ENCODE results near the gene FOXP1. TPM values are rescaled to one million over a fixed set of nuclear protein-coding genes. Genes with fewer than 3 reads are reported as not detected.

FOXP1 gene
- total RNA-seq, 1 donor: 195 TPM

DNA sequence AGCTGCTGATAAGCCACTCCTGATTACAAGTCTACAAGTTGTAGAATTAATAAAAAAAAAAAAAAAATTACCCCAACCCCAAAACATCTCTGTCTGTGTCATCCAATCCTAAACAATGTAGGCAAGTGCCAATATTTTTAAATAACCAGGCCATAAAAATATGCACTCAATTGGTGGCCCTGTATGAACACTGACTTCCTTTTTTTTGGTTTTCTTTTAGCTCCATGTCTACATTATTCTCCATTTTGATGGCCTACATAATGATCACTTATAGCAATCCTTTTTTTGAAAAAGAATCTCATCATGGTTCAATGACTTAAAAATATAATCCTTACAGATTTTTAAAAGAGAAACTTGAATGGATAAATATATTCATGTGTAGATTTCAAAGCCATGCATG lies 72.1 kb downstream of the FOXP1 start:
- TF ChIP-seq, protein P1, sequence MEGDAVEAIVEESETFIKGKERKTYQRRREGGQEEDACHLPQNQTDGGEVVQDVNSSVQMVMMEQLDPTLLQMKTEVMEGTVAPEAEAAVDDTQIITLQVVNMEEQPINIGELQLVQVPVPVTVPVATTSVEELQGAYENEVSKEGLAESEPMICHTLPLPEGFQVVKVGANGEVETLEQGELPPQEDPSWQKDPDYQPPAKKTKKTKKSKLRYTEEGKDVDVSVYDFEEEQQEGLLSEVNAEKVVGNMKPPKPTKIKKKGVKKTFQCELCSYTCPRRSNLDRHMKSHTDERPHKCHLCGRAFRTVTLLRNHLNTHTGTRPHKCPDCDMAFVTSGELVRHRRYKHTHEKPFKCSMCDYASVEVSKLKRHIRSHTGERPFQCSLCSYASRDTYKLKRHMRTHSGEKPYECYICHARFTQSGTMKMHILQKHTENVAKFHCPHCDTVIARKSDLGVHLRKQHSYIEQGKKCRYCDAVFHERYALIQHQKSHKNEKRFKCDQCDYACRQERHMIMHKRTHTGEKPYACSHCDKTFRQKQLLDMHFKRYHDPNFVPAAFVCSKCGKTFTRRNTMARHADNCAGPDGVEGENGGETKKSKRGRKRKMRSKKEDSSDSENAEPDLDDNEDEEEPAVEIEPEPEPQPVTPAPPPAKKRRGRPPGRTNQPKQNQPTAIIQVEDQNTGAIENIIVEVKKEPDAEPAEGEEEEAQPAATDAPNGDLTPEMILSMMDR (IDR thresholded peaks at IDR 0.05; ENCODE audit: extremely low read depth, low read depth, low read length): no peak
- Histone ChIP-seq H2AFZ (ENCODE audit: low read length) (no peak overlapping the region), H3K9me3 (ENCODE audit: low read depth, low read length) (no peaks in the 10 kb centered on the region), H3K4me3 (ENCODE audit: insufficient read depth, low read length) (no peak overlapping the region), H3K27ac (ENCODE audit: low read depth, low read length) (peak overlapping the region; percentile 84), H3K4me2 (ENCODE audit: insufficient read depth, low read length) (peak overlapping the region; percentile 57), H3K36me3 (ENCODE audit: insufficient read depth, low read length) (no peaks in the 10 kb centered on the region), H3K79me2 (ENCODE audit: insufficient read depth, low read length) (peaks cover 76% of the 10 kb centered on the region), H3K27me3 (ENCODE audit: insufficient read depth, low read length) (no peaks in the 10 kb centered on the region), H3K4me1 (ENCODE audit: insufficient read depth, low read length) (peaks cover 54% of the 10 kb centered on the region), H4K20me1 (ENCODE audit: insufficient read depth, low read length) (no peaks in the 10 kb centered on the region)
- no peak for DNase-seq (ENCODE audit: insufficient read length, low spot score, missing footprints)

DNA sequence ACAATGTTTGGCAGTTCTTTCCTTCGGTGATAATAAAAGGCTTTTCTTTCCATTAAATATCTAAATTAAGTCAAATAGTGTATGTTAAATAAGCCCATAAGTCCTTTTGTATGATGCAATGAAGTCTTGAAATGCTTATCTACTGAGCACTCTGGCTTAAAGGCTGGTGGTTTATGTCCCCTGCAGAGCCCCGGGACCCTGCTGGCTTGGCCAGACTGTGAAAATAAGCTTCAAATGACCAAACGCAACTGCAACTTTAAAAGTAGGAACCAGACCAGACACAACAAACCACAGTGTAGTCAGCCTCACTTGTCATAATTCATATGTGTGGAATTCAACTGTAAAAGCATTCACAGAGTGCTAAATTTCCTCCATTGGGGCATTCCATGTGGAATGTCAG lies 72.5 kb downstream of the FOXP1 start:
- peaks cover 76% of the 10 kb centered on the region for H3K79me2 ChIP-seq (ENCODE audit: insufficient read depth, low read length)
- H2AFZ ChIP-seq (ENCODE audit: low read length): no peak overlapping the region
- peak overlapping the region; percentile 84 for H3K27ac ChIP-seq (ENCODE audit: low read depth, low read length)
- H3K36me3 ChIP-seq (ENCODE audit: insufficient read depth, low read length): no peaks in the 10 kb centered on the region
- TF ChIP-seq, protein P1 (IDR thresholded peaks at IDR 0.05; ENCODE audit: extremely low read depth, low read depth, low read length): no peak
- H3K4me2 ChIP-seq (ENCODE audit: insufficient read depth, low read length): peak overlapping the region; percentile 57
- H3K4me3 ChIP-seq (ENCODE audit: insufficient read depth, low read length): no peak overlapping the region
- H3K4me1 ChIP-seq (ENCODE audit: insufficient read depth, low read length): peaks cover 54% of the 10 kb centered on the region
- no peaks in the 10 kb centered on the region for H3K9me3 ChIP-seq (ENCODE audit: low read depth, low read length)
- DNase-seq (ENCODE audit: insufficient read length, low spot score, missing footprints): peak; percentile 85
- no peaks in the 10 kb centered on the region for H4K20me1 ChIP-seq (ENCODE audit: insufficient read depth, low read length)
- no peaks in the 10 kb centered on the region for H3K27me3 ChIP-seq (ENCODE audit: insufficient read depth, low read length)

DNA sequence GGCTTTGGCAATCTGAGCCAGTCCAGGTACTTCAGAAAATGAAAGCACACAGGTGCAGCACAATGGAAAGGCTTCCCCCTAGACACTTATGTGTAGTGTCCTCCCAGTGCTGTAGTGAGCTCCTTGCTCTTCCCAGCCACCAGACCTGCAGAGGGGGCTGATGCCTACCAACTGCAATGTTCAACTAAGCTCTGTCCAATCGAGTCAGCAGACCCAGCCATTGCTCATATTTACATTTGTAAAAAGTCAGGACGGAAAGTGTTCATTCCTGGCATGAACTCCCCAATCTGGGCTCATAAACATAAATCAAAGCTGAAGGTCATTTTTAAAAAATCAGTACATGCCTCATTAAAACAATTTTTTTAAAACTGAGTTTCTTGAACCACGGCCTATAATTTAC lies 73.0 kb downstream of the FOXP1 start:
- Histone ChIP-seq H3K9me3 (ENCODE audit: low read depth, low read length) (no peaks in the 10 kb centered on the region), H3K79me2 (ENCODE audit: insufficient read depth, low read length) (peaks cover 76% of the 10 kb centered on the region), H3K4me2 (ENCODE audit: insufficient read depth, low read length) (peak overlapping the region; percentile 57), H3K27me3 (ENCODE audit: insufficient read depth, low read length) (no peaks in the 10 kb centered on the region), H3K36me3 (ENCODE audit: insufficient read depth, low read length) (no peaks in the 10 kb centered on the region), H3K4me3 (ENCODE audit: insufficient read depth, low read length) (no peak overlapping the region), H2AFZ (ENCODE audit: low read length) (no peak overlapping the region), H4K20me1 (ENCODE audit: insufficient read depth, low read length) (no peaks in the 10 kb centered on the region), H3K4me1 (ENCODE audit: insufficient read depth, low read length) (peaks cover 54% of the 10 kb centered on the region), H3K27ac (ENCODE audit: low read depth, low read length) (peak overlapping the region; percentile 84)
- DNase-seq (ENCODE audit: insufficient read length, low spot score, missing footprints): peak; percentile 89
- TF ChIP-seq, protein P1 (IDR thresholded peaks at IDR 0.05; ENCODE audit: extremely low read depth, low read depth, low read length): peak; percentile 41

DNA sequence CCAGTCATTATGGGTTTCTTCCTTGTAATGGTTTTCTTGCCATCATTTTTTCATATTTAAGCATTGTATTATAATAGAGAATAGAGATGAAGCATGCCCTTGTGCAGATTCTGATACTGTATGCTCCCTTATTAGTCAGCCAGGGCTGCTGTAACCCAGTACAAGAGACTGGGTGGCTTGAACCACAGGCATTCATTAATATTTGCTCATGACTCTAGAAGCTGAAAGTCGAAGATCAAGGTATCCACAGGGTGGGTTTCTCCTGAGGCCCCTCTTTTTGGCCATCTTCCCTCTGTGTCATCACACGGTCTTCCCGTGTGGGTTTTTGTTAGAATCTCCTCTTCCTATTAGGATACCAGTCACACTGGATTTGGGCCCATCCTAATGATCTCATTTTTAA lies 74.5 kb downstream of the FOXP1 start:
- TF ChIP-seq, protein P1 (IDR thresholded peaks at IDR 0.05; ENCODE audit: extremely low read depth, low read depth, low read length): no peak
- no peak overlapping the region for H2AFZ ChIP-seq (ENCODE audit: low read length)
- no peaks in the 10 kb centered on the region for H3K27me3 ChIP-seq (ENCODE audit: insufficient read depth, low read length)
- no peak overlapping the region for H3K4me3 ChIP-seq (ENCODE audit: insufficient read depth, low read length)
- H3K4me2 ChIP-seq (ENCODE audit: insufficient read depth, low read length): no peak overlapping the region
- H3K4me1 ChIP-seq (ENCODE audit: insufficient read depth, low read length): peaks cover 52% of the 10 kb centered on the region
- H4K20me1 ChIP-seq (ENCODE audit: insufficient read depth, low read length): no peaks in the 10 kb centered on the region
- no peaks in the 10 kb centered on the region for H3K9me3 ChIP-seq (ENCODE audit: low read depth, low read length)
- H3K36me3 ChIP-seq (ENCODE audit: insufficient read depth, low read length): no peaks in the 10 kb centered on the region
- peaks cover 63% of the 10 kb centered on the region for H3K79me2 ChIP-seq (ENCODE audit: insufficient read depth, low read length)
- H3K27ac ChIP-seq (ENCODE audit: low read depth, low read length): peak overlapping the region; percentile 51
- DNase-seq (ENCODE audit: insufficient read length, low spot score, missing footprints): no peak
